ENCODE data around the gene MYO5A. TPM values are rescaled to one million over a fixed set of nuclear protein-coding genes. Genes with fewer than 3 reads are reported as not detected.

MYO5A gene
- total RNA-seq, 6 donors from 2014 or later = 24.8 to 76.5 (median 35.5) TPM

GRCh38 chr15:52523647-52524046 lies 5.0 kb downstream of the MYO5A start:
- ATAC-seq (ENCODE audit: low FRiP score in 2 of 2) (peak in 1 of 2 donors; percentile 35), DNase-seq (no peak)
- Histone ChIP-seq H3K27ac (no peak overlapping the region), H3K4me1 (peaks cover 0 to 12% (median 4%) of the 10 kb centered on the region in 4 donors), H3K9me3 (no peaks in the 10 kb centered on the region), H3K4me3 (no peak overlapping the region), H3K27me3 (no peaks in the 10 kb centered on the region), H3K36me3 (no peaks in the 10 kb centered on the region)
- WGBS, 2 donors = 74 to 76% methylated on average over 4 of the region's 5 CpGs
- TF ChIP-seq POLR2AphosphoS5 (IDR thresholded peaks at IDR 0.05) (no peak), CTCF (IDR thresholded peaks at IDR 0.05) (no peak), EP300 (IDR thresholded peaks at IDR 0.05) (no peak), POLR2A (IDR thresholded peaks at IDR 0.05) (no peak)

- H3K27ac ChIP-seq = no peak overlapping the region
- no peaks in the 10 kb centered on the region for H3K27me3 ChIP-seq
- no peak for ATAC-seq (ENCODE audit: low FRiP score in 2 of 2)
- no peaks in the 10 kb centered on the region for H3K36me3 ChIP-seq
- WGBS, 2 donors = 62 to 74% methylated on average over 3 of the region's 3 CpGs
- no peaks in the 10 kb centered on the region for H3K9me3 ChIP-seq
- no peak overlapping the region for H3K4me3 ChIP-seq
- H3K4me1 ChIP-seq = peaks cover 0 to 7% (median 2%) of the 10 kb centered on the region in 4 donors
- DNase-seq = no peak
- TF ChIP-seq EP300 (IDR thresholded peaks at IDR 0.05) (no peak), CTCF (IDR thresholded peaks at IDR 0.05) (no peak), POLR2A (IDR thresholded peaks at IDR 0.05) (no peak), POLR2AphosphoS5 (IDR thresholded peaks at IDR 0.05) (no peak)
These were observed 5.5 kb downstream of the MYO5A start for GRCh38 chr15:52523192-52523591.

- no peak overlapping the region for H3K4me3 ChIP-seq
- H3K9me3 ChIP-seq = no peaks in the 10 kb centered on the region
- H3K27ac ChIP-seq = no peak overlapping the region
- WGBS, 2 donors = 83% methylated on average over 3 of the region's 3 CpGs
- DNase-seq (no peak), ATAC-seq (ENCODE audit: low FRiP score in 2 of 2) (no peak)
- H3K4me1 ChIP-seq = peaks cover 0 to 4% (median 0%) of the 10 kb centered on the region in 4 donors
- TF ChIP-seq POLR2AphosphoS5 (IDR thresholded peaks at IDR 0.05) (no peak), EP300 (IDR thresholded peaks at IDR 0.05) (no peak), POLR2A (IDR thresholded peaks at IDR 0.05) (no peak), CTCF (IDR thresholded peaks at IDR 0.05) (no peak)
- no peaks in the 10 kb centered on the region for H3K27me3 ChIP-seq
- no peaks in the 10 kb centered on the region for H3K36me3 ChIP-seq
These were observed 7.0 kb downstream of the MYO5A start for GRCh38 chr15:52521682-52522081.

GRCh38 chr15:52520421-52520820 lies 8.3 kb downstream of the MYO5A start:
- no peak for DNase-seq
- peaks cover 0 to 4% (median 0%) of the 10 kb centered on the region in 4 donors for H3K4me1 ChIP-seq
- no peak for TF ChIP-seq CTCF (IDR thresholded peaks at IDR 0.05)
- no peak for TF ChIP-seq POLR2AphosphoS5 (IDR thresholded peaks at IDR 0.05)
- no peak for TF ChIP-seq EP300 (IDR thresholded peaks at IDR 0.05)
- TF ChIP-seq POLR2A (IDR thresholded peaks at IDR 0.05) = no peak
- no peaks in the 10 kb centered on the region for H3K9me3 ChIP-seq
- H3K36me3 ChIP-seq = no peaks in the 10 kb centered on the region
- ATAC-seq (ENCODE audit: low FRiP score in 2 of 2) = no peak
- no peak overlapping the region for H3K27ac ChIP-seq
- H3K27me3 ChIP-seq = no peaks in the 10 kb centered on the region
- no peak overlapping the region for H3K4me3 ChIP-seq
